HTR-8/SVneo (cell line): ENCODE results near the gene C1QL1.

Source experiments
- DNase-seq: peaks from one replicate; pipeline ENCODE4 v3.0.0; 2011; ENCODE audit warnings: low spot score, mixed read lengths; ENCODE audit not compliant: insufficient read length
- FAIRE-seq: peaks from 2 replicates; lab custom pipeline; 2011; peaks lifted over from hg19 to GRCh38; lab: Jason Lieb, UNC

The C1QL1 gene

DNA sequence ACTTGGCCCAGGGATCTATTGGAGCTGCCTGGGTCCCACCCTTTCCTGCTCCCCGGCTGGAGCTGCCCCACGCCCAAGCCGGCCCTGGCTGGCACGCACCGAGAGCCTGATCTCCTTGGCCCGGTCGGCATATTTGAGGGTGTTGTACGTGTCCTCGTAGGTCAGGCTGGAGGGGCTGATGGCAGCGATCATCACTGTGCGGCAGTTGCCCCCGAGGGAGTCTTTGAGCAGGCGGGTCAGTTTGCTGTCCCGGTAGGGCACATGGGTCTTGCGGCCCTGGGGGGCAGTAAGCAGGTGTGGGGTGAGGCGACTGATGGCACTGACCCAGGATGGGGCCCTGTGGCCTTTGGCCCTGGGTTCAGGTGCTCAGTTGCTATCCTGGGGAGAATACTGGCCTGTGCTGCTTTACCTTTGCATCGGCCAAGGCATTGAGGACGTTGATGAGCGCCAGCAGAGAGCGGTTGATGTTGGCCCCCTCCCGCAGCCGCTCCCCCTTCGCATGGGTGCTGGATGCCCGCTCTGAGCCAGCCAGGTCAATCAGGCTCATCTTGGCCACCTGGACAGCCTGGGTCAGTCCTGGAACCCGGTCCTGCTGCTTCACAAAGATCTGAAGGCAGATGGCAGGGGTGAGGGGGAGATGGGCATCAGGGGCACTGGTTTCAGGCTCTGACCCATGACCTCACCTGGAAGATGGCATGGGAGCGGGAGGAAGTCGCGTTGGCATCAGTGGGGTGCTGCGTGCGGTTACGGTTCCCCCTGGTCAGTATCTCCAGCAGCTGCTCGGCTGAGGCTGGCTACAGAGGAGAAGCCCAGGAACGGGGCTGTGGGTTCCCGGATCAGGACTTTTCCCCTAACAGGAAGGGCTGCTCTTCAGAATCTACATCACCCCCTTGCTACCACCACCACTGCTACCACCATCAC lies 34.0 kb downstream of the C1QL1 start:
- peak; percentile 58 for FAIRE-seq
- DNase-seq, result no peak

DNA sequence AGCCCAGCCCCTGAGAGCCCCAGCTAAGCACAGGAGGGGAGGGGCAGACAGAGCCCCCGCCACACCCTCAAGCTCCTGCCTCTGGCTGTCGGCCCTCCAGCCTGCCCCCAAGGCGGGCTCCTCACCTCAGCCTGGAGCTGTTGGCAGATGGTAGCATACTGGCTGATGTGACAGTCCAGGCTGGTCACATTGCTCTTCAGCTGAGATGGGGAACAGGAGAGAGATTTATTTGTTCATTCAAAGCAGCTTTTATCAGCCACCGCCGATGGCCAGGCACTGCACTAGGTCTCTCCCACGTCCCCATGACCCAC lies 35.4 kb downstream of the C1QL1 start:
- peak; percentile 28 for FAIRE-seq
- no peak for DNase-seq

DNA sequence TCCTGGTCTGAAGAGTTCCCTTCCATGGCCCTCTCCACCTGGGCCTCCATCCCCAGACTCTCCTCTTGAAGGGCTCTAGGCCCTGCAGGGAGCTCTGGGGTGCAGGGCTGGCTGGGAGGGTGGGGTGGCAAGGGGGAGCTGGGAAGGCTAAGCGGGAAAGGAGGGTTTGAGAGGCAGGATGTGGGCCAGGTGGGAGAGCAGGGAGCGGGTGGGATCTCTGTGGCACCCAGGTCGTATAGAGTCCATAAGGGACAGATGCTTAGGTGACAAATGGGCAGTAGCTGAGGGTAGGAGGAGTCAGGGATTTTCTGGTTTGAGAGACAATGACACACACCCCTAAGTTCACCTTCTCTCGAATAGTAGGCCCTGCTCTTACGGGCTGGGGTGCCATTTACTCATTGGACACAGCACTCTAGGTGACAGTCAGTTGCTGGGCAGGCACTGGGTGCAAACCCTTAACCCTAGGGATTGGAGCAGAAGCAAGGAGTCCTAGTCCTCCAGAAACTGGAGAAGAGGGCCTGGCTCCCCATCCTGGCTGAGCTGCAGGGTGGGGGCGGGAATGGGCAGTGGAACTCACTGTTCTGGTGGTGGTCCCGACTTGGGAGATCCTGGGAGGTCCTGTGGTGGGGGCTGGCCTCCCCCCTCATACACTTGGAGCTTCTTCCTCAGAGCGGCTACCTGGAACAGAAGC lies 35.9 kb downstream of the C1QL1 start:
- FAIRE-seq (no peak), DNase-seq (no peak)

DNA sequence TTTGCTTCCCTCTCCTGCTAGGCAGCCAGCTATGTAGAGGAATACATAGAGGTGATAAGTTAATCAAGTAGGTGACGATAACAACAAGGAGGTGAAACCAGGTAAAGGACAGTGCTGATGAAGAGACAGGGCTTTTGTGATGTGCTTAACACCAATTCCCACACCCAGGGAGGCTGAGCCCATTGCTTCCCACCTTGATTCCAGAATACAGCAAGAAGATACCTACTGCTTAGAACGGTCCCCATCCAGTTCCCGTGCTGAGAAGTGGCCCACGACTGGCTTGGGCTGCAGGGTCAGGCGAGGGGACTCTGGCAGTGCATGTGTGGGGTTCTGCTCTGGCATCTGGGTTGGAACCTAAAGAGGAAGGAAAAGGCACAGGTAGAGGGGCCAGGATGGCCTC lies 36.7 kb downstream of the C1QL1 start:
- DNase-seq (no peak), FAIRE-seq (peak; percentile 79)

DNA sequence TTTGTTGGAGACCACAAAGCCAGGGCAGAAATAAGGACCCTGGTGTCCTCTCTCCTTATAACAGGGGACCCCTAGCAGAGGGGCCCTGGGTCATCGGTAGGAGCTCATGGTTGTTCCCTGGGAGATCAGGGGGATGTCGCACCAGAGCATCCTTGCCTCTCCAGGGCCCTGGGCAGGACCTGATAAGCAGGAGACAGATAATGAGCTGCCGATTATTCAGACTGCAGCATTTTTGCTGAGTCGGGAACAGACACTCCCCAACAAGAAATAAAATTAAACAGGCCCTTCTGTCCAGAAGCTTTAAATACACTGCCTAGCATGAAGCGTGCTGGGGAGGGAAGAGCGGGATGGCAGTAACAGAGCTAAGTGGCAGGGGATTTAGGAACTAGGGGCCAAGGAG lies 37.4 kb downstream of the C1QL1 start:
- FAIRE-seq, result no peak

GRCh38 chr17:44928950-44929720 lies 39.0 kb downstream of the C1QL1 start:
- DNase-seq, result no peak
- FAIRE-seq, result peak; percentile 72

More for the DNA sequence above, 37.4 kb downstream of the C1QL1 start:
- no peak for DNase-seq

DNA sequence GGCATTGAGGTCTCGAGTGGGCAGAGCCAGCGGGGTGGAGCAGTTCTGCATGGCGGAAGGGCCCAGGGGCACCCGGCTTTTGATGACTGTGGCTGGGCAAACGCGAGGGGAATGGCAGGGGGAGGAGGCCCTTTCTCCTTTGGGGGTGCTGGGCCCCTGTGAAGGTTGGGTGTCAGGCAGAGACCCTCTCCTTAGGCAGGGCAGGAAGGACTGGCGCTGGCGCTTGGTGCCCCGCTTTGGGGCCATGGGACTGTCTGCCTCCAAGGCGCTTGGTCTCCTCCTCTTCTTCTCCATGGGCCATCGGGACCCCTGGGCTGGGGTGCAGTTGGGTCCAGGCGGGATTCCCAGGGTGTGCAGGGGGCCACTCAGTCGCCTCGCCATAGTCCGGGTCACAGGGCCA lies 40.0 kb downstream of the C1QL1 start:
- DNase-seq, result no peak
- FAIRE-seq, result no peak

GRCh38 chr17:44927696-44928095 lies 40.4 kb downstream of the C1QL1 start:
- FAIRE-seq (no peak), DNase-seq (no peak)

DNA sequence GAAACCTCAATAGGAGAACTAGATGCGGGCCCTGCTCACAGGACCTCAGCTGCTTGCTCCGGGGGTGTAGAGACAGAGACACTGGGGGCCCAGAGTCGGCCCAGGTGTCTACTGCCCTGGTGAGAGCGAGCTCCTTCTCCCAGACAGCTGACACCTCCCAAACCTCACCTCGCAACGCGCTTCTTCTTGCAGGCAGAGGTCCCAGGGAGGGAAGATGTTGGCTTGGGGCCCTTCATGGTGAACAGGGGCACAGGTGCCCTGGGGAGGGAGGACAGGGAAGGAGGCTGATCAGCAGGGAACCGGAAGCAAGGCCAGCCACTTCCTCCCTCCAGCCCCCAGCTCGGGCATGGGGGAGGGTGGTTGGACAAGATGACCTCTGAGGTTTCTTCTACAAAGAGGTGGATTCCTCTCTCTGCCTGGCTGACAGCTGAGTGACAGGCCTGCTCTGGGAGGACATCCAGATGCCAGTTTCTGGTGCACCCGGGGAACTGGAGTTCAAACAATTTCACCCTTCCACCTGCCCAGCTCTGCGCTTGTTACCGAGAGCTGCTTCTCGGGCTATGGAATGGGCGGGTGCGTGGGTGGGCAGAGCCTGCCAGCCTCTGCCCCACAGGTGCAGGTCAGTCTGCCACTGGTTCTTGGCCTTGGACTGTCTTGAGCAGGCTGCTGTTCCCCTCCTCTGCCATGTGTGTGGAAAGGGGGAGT lies 41.1 kb downstream of the C1QL1 start:
- no peak for FAIRE-seq
- DNase-seq, result no peak

DNA sequence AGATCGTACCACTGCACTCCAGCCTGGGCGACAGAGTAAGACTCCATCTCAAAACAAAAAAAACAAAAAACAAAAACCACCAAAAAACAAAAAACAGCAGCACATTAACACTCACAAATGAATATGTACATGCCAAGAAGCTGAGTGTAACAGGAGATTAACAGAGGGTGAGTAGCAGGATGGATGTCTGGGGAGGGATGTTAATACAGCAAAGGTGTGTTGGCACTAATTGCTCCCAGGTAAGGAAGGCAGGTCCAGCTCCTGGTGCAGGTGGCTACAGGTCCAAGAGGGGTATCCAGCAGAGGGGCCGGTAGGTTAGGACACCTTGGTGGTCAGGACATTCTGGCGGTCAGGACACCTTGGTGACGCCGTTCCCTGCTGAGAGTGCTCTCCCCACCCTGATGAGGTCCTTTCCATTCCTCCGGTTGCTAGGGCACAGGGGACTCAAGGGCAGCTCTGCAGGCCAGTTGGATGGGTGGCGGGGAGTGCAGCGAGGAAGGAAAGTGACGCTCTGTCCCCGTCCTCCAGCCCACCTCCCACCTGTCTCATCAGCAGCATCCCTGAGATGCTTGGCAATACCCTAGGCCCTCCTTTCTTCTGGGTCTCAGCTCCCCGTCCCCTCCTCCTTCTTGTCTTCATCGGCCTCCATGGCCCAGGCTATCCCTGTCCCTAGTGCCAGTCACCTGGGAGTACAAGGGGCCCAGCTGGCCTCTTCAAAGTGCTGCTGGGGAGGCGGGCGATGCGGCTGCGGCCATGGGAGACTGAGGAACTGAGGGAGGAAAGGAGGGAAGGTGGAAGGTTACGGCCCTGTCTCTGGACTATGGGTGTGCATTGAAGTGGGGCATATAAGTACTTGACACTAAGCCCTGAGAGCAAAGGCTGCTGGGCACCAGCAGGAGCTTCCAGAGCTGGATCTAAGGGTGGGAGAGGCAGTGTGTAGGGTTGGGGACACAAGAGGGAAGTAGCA lies 42.1 kb downstream of the C1QL1 start:
- peak; percentile 70 for FAIRE-seq
- no peak for DNase-seq

DNA sequence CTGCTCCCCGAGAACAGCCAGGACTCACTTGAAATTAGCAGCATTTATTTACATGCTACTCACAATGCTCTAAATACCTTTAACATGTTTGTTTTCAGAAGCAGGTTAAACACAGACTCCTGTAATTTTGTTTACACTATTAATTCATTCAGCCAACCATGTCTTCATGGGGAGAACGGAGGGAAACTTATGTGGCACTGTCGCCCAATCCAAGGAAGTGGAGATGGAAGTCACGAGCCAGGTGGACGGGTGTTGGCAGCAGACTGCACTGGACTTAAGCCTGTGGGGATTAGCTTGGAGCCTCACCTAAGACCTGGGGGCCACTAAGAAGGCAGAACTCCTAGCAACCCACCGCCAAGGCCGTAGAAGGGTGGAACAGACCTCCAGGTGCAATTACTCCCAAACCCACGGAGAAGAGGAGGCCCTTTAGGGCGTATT lies 44.0 kb downstream of the C1QL1 start:
- FAIRE-seq, result no peak
- no peak for DNase-seq

DNA sequence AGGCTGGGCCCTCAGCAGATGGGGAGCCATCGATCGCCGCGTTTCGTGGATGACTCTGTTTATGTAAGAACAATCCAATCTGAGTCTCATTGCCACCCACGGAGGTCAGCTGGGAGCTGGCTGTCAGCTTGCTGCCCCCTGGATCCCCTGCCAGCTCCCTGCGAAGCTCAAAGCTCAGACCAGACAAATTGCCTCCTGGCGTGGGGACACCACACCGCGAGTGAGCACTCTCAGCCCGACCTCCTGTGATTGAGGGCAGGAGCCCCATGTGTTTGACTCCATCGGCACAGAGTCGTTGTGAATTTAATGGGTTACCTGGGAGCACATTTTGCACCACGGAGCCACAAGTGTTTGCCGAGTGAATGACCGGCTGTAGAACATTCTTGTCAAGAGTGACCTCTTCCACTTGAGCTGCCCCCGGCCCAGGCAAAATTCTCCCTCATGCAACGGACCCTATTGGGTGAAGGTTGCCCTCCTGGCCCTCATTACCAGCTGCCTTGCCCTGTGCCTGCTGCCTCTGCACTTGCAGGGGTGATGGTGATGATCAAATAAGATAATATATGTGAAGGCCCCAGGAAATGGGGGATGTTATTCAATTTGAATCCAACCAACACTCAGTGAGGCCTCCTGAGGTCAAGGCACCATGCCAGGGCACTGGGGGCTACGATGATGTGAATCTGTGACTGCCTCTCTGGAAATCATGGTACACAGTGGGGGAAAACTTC lies 45.2 kb downstream of the C1QL1 start:
- no peak for DNase-seq
- FAIRE-seq, result peak; percentile 77

- FAIRE-seq, result peak; percentile 80
- no peak for DNase-seq
These were observed 46.0 kb downstream of the C1QL1 start for GRCh38 chr17:44922136-44922535.

DNA sequence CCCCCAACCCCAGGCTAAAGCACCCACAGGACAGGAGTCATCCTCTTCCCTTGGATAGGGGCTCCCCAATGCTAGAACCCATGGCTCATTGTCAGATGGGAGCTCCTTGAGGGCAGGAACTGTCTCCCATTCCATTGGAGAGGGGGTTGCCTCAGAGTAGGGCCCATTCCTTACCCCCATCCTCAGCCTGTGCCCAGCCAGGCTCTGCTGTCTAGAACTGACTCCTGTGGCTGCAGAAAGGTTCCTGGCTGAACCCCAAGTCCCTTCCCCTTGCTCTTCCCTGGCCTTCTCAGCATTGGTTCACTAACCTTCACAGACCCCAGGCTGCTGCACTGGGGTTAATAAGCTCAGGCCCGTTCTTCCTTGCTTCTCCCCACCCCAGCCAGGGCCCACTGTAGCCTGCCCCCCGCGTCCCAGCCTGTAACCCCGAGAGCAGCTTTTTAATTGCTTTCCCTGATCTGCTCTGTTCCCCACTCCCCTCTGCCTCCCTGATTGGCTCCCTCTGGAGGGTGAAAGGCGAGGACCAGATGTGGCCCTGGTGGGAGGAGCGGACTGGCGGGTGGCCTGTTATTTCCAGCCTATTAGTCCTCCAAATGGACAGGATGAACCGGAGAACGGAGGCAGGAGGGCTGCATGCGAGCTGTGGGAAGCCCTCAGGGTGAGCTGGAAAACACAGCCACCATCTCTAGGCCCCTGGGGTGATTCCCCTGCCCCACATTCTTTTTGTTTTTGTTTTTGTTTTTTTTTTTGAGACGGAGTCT lies 46.8 kb downstream of the C1QL1 start:
- no peak for DNase-seq
- no peak for FAIRE-seq

GRCh38 chr17:44920565-44920940 lies 47.5 kb downstream of the C1QL1 start:
- DNase-seq, result no peak

GRCh38 chr17:44919885-44920564 lies 48.1 kb downstream of the C1QL1 start:
- peak; percentile 96 for DNase-seq
- peak; percentile 99 for FAIRE-seq

More at GRCh38 chr17:44920565-44920940, 47.5 kb downstream of the C1QL1 start:
- no peak for FAIRE-seq

DNA sequence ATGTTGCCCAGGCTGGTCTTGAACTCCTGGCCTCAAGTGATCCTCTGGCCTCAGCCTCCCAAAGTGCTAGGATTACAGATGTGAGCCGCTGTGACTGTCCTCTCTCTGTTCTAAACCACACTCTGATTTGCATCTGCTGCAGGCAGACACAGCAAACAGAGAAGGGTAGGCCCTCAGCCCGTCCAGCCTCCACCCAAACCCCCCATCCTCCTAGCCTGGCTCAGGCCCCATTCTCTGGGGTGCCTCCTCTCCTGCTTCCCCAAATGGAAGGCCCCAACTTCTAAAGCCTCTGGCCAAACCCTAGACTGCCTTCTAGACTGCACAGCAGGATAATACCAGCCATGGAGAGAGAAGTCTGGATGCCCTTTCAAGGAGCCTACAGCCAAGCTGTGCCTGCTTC lies 48.7 kb downstream of the C1QL1 start:
- FAIRE-seq, result no peak
- no peak for DNase-seq
